Ishikawa (cell line): ENCODE measurements around the gene FZD2.
A peak's percentile ranks its signal among the peaks of the same experiment; 100 is the strongest.

Experiments
- CEBPB ChIP-seq: IDR thresholded peaks from 2 replicates; pipeline ENCODE4 v1.6.1; 2012
- CREB1 ChIP-seq: IDR thresholded peaks from 2 replicates; pipeline ENCODE4 v1.6.1; 2012; ENCODE audit warnings: low read depth
- EGR1 ChIP-seq: IDR thresholded peaks from 2 replicates; pipeline ENCODE4 v1.6.1; 2012
- EP300 ChIP-seq: IDR thresholded peaks from 2 replicates; pipeline ENCODE4 v1.6.1; 2012; ENCODE audit warnings: borderline replicate concordance
- FOXM1 ChIP-seq: IDR thresholded peaks from 2 replicates; pipeline ENCODE4 v1.6.1; 2012; ENCODE audit warnings: low read depth, borderline replicate concordance
- MAX ChIP-seq: IDR thresholded peaks from 2 replicates; pipeline ENCODE4 v1.6.1; 2012
- NFIC ChIP-seq: IDR thresholded peaks from 2 replicates; pipeline ENCODE4 v1.6.1; 2012
- RAD21 ChIP-seq: IDR thresholded peaks from 2 replicates; pipeline ENCODE4 v1.6.1; 2012; ENCODE audit warnings: low read depth
- TAF1 ChIP-seq: IDR thresholded peaks from 2 replicates; pipeline ENCODE4 v1.6.1; 2012; ENCODE audit warnings: low read depth, mild to moderate bottlenecking
- TCF12 ChIP-seq: IDR thresholded peaks from 2 replicates; pipeline ENCODE4 v1.6.1; 2012; ENCODE audit warnings: low read depth
- TEAD4 ChIP-seq: IDR thresholded peaks from 2 replicates; pipeline ENCODE4 v1.6.1; 2012
- YY1 ChIP-seq: IDR thresholded peaks from 2 replicates; pipeline ENCODE4 v1.6.1; 2012; ENCODE audit warnings: low read depth
- ZBTB7A ChIP-seq: IDR thresholded peaks from 2 replicates; pipeline ENCODE4 v1.6.1; 2012; ENCODE audit warnings: low read depth
- TF ChIP-seq, protein P1 (sequence below): IDR thresholded peaks from 2 replicates; pipeline ENCODE4 v1.6.1; 2012
- TF ChIP-seq, protein P2 (sequence below): IDR thresholded peaks from 2 replicates; pipeline ENCODE4 v1.6.1; 2012; ENCODE audit warnings: low read depth, mild to moderate bottlenecking

FZD2 gene

GRCh38 chr17:44527954-44528353 is 29.3 kb upstream of the FZD2 start:
- TF ChIP-seq TEAD4 = no peak
- no peak for TF ChIP-seq CREB1
- no peak for TF ChIP-seq RAD21
- TF ChIP-seq MAX = no peak
- no peak for TF ChIP-seq YY1
- no peak for TF ChIP-seq EP300
- TF ChIP-seq FOXM1 = no peak
- no peak for TF ChIP-seq ZBTB7A
- TF ChIP-seq EGR1 = no peak
- no peak for TF ChIP-seq NFIC
- TF ChIP-seq TAF1 = no peak
- TF ChIP-seq TCF12 = no peak
- TF ChIP-seq, protein P1, sequence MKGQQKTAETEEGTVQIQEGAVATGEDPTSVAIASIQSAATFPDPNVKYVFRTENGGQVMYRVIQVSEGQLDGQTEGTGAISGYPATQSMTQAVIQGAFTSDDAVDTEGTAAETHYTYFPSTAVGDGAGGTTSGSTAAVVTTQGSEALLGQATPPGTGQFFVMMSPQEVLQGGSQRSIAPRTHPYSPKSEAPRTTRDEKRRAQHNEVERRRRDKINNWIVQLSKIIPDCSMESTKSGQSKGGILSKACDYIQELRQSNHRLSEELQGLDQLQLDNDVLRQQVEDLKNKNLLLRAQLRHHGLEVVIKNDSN = no peak
- TF ChIP-seq, protein P2, sequence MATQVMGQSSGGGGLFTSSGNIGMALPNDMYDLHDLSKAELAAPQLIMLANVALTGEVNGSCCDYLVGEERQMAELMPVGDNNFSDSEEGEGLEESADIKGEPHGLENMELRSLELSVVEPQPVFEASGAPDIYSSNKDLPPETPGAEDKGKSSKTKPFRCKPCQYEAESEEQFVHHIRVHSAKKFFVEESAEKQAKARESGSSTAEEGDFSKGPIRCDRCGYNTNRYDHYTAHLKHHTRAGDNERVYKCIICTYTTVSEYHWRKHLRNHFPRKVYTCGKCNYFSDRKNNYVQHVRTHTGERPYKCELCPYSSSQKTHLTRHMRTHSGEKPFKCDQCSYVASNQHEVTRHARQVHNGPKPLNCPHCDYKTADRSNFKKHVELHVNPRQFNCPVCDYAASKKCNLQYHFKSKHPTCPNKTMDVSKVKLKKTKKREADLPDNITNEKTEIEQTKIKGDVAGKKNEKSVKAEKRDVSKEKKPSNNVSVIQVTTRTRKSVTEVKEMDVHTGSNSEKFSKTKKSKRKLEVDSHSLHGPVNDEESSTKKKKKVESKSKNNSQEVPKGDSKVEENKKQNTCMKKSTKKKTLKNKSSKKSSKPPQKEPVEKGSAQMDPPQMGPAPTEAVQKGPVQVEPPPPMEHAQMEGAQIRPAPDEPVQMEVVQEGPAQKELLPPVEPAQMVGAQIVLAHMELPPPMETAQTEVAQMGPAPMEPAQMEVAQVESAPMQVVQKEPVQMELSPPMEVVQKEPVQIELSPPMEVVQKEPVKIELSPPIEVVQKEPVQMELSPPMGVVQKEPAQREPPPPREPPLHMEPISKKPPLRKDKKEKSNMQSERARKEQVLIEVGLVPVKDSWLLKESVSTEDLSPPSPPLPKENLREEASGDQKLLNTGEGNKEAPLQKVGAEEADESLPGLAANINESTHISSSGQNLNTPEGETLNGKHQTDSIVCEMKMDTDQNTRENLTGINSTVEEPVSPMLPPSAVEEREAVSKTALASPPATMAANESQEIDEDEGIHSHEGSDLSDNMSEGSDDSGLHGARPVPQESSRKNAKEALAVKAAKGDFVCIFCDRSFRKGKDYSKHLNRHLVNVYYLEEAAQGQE = no peak
- no peak for TF ChIP-seq CEBPB

DNA sequence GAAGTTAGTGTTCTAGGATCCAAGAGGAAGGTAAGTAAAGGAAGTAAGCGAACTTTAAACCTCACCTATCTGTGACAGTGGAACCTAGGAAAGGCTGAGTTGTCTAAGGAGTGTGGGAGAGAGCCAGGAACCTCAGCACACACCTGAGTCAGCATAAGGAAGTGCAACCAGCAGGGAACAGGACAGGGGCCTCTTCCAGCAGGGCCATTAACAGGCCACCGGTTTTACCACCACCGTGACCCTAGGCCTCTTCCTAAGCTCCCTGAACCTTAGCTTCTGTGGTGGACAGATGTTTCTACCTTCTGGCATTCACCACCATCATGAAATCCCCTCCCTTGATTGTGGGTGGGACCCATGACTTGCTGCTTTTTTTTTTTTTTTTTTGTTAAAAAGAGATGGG is 27.4 kb upstream of the FZD2 start:
- TF ChIP-seq TCF12 = no peak
- TF ChIP-seq NFIC = no peak
- no peak for TF ChIP-seq TEAD4
- TF ChIP-seq MAX = no peak
- TF ChIP-seq, protein P1 = no peak
- no peak for TF ChIP-seq EP300
- TF ChIP-seq CEBPB = no peak
- TF ChIP-seq CREB1 = no peak

DNA sequence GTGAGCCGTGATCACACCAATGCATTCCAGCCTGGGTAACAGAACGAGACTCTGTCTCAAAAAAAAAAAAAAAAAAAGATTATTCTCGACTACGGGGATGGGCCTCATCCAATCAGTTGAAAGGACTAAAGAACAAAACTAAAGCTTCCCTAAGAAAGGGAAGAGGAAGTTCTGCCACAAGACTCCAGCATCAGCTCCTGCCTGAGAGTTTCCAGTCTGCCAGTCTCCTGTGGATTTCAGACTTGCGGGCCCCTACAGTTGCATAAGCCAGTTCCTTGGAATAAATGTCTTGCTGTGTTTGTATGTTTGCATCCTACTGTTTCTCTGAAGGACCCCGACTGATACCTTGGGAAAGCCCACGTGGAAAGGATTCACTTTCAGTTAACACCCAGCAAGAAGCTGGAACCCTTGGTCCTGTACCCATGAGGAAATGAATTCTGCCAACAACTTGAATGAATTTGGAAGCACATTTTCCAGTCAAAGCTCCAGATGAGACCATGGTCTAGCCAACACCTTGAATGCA is 26.3 kb upstream of the FZD2 start:
- TF ChIP-seq NFIC (no peak), ZBTB7A (no peak), YY1 (no peak), TCF12 (no peak), EGR1 (no peak), EP300 (no peak), CEBPB (no peak), FOXM1 (no peak), MAX (no peak), CREB1 (no peak)
- TF ChIP-seq, protein P2 = no peak

GRCh38 chr17:44533533-44534246 is 23.6 kb upstream of the FZD2 start:
- TF ChIP-seq MAX (peak; percentile 75; the same call in 1 of the 2 replicates), RAD21 (peak; percentile 100), EP300 (no peak), TCF12 (peak; percentile 50)

DNA sequence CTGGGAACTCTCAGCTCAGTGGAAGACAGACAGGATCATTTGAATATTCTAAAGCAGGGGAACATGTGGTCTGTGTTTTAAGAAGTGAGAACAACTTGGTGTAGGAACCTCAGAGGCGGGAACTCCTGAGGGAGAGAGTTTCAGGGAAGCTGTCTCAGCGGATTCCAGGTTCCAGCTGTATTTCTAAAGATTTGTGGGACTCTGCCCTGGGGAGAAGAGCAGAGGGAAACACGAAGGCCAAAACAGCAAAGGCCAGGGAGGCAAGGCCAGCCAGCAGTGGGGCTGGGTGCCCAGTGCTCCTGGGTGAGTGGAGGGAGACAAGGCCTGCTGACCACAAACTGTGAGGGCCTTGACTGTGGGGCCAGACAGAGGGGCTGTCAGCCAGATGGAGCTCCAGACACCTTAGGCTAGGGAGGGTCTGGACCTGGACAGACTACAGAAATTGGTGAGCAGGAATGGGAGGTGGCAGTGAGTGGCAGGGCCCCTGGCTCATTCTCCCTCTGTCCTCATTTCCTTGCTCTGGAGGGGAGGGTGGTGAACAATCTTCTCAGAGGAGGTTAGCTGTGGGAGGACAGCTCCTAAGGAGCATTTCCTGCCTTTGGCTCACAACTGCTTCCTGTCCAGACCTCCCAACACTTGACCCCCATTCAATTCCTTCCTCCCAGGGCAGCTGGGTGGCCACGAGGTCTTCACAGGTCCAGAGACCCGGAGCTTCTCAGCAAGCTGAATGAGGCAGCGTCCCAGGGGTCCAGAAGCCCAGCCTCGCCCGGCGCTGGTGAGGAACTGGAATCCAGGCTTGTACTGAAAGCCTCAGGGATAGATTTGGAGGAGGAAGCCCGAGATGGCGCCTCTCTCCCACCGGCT is 21.0 kb upstream of the FZD2 start:
- TF ChIP-seq TCF12 = no peak
- TF ChIP-seq MAX = no peak
- TF ChIP-seq CEBPB = no peak
- TF ChIP-seq NFIC = no peak
- TF ChIP-seq TEAD4 = no peak
- TF ChIP-seq, protein P2 = no peak
- no peak for TF ChIP-seq RAD21
- no peak for TF ChIP-seq FOXM1
- no peak for TF ChIP-seq EGR1
- TF ChIP-seq YY1 = no peak
